ENCODE results near the gene KISS1. TPM values are rescaled to one million over a fixed set of nuclear protein-coding genes. Genes with fewer than 3 reads are reported as not detected.

The KISS1 gene
- polyA plus RNA-seq, 1 donor from 2014 or later = not detected

DNA sequence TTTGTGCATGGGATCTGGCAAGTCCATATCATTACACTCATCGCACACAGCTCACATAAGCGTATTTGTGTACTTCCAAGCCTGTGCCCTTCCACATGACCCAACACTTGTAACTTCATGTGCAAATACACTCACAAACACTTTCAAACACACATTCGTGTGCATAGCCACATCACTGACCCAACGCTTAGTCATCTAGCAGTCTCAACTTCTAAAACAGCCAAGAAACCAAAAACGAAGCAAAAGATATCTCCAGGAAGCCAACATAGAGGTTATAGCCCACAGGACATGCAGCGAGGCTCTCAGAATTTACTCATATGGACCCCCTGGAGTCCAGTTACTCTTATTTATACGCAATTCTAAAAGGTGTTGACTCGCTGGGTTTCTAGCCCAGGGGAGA lies 28.4 kb upstream of the KISS1 start:
- no peaks in the 10 kb centered on the region for H3K9me3 ChIP-seq (ENCODE audit: low read length)
- no peaks in the 10 kb centered on the region for H4K20me1 ChIP-seq (ENCODE audit: insufficient read depth)
- H3K9me2 ChIP-seq (ENCODE audit: insufficient read depth, low read length) = no peaks in the 10 kb centered on the region
- no peak overlapping the region for H3K4me3 ChIP-seq (ENCODE audit: low read length)
- H3K27ac ChIP-seq (ENCODE audit: low read length) = no peak overlapping the region
- H3K36me3 ChIP-seq (ENCODE audit: insufficient read depth, low read length) = peaks cover 26% of the 10 kb centered on the region
- no peak overlapping the region for H2AFZ ChIP-seq (ENCODE audit: low read depth, low read length)
- no peaks in the 10 kb centered on the region for H3K79me2 ChIP-seq (replicated peaks; ENCODE audit: insufficient read depth, low read length)
- no peak for TF ChIP-seq POLR2AphosphoS5 (IDR thresholded peaks at IDR 0.05)
- TF ChIP-seq, protein P1, sequence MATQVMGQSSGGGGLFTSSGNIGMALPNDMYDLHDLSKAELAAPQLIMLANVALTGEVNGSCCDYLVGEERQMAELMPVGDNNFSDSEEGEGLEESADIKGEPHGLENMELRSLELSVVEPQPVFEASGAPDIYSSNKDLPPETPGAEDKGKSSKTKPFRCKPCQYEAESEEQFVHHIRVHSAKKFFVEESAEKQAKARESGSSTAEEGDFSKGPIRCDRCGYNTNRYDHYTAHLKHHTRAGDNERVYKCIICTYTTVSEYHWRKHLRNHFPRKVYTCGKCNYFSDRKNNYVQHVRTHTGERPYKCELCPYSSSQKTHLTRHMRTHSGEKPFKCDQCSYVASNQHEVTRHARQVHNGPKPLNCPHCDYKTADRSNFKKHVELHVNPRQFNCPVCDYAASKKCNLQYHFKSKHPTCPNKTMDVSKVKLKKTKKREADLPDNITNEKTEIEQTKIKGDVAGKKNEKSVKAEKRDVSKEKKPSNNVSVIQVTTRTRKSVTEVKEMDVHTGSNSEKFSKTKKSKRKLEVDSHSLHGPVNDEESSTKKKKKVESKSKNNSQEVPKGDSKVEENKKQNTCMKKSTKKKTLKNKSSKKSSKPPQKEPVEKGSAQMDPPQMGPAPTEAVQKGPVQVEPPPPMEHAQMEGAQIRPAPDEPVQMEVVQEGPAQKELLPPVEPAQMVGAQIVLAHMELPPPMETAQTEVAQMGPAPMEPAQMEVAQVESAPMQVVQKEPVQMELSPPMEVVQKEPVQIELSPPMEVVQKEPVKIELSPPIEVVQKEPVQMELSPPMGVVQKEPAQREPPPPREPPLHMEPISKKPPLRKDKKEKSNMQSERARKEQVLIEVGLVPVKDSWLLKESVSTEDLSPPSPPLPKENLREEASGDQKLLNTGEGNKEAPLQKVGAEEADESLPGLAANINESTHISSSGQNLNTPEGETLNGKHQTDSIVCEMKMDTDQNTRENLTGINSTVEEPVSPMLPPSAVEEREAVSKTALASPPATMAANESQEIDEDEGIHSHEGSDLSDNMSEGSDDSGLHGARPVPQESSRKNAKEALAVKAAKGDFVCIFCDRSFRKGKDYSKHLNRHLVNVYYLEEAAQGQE (IDR thresholded peaks at IDR 0.05; ENCODE audit: borderline replicate concordance) = no peak
- TF ChIP-seq EZH2 (IDR thresholded peaks at IDR 0.05; ENCODE audit: borderline replicate concordance, insufficient read depth, low read length, poor library complexity, severe bottlenecking) = no peak
- TF ChIP-seq EP300 (conservative IDR thresholded peaks at IDR 0.05; ENCODE audit: poor library complexity, severe bottlenecking) = no peak
- TF ChIP-seq TAF1 (IDR thresholded peaks at IDR 0.05; ENCODE audit: low read depth) = no peak
- TF ChIP-seq, protein P2, sequence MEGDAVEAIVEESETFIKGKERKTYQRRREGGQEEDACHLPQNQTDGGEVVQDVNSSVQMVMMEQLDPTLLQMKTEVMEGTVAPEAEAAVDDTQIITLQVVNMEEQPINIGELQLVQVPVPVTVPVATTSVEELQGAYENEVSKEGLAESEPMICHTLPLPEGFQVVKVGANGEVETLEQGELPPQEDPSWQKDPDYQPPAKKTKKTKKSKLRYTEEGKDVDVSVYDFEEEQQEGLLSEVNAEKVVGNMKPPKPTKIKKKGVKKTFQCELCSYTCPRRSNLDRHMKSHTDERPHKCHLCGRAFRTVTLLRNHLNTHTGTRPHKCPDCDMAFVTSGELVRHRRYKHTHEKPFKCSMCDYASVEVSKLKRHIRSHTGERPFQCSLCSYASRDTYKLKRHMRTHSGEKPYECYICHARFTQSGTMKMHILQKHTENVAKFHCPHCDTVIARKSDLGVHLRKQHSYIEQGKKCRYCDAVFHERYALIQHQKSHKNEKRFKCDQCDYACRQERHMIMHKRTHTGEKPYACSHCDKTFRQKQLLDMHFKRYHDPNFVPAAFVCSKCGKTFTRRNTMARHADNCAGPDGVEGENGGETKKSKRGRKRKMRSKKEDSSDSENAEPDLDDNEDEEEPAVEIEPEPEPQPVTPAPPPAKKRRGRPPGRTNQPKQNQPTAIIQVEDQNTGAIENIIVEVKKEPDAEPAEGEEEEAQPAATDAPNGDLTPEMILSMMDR (IDR thresholded peaks at IDR 0.05; ENCODE audit: poor library complexity, severe bottlenecking) = no peak
- no peak for TF ChIP-seq MXI1 (conservative IDR thresholded peaks at IDR 0.05; ENCODE audit: poor library complexity, severe bottlenecking)
- no peak for TF ChIP-seq RAD21 (conservative IDR thresholded peaks at IDR 0.05)
- no peak for TF ChIP-seq SMC3 (conservative IDR thresholded peaks at IDR 0.05; ENCODE audit: poor library complexity)
- no peak overlapping the region for H3K9ac ChIP-seq (ENCODE audit: low read length)
- no peaks in the 10 kb centered on the region for H3K27me3 ChIP-seq (ENCODE audit: insufficient read depth, low read depth, low read length)
- H3K4me2 ChIP-seq (ENCODE audit: low read length) = no peak overlapping the region
- no peaks in the 10 kb centered on the region for H3F3A ChIP-seq (ENCODE audit: insufficient read depth, low read length, poor library complexity, severe bottlenecking)

DNA sequence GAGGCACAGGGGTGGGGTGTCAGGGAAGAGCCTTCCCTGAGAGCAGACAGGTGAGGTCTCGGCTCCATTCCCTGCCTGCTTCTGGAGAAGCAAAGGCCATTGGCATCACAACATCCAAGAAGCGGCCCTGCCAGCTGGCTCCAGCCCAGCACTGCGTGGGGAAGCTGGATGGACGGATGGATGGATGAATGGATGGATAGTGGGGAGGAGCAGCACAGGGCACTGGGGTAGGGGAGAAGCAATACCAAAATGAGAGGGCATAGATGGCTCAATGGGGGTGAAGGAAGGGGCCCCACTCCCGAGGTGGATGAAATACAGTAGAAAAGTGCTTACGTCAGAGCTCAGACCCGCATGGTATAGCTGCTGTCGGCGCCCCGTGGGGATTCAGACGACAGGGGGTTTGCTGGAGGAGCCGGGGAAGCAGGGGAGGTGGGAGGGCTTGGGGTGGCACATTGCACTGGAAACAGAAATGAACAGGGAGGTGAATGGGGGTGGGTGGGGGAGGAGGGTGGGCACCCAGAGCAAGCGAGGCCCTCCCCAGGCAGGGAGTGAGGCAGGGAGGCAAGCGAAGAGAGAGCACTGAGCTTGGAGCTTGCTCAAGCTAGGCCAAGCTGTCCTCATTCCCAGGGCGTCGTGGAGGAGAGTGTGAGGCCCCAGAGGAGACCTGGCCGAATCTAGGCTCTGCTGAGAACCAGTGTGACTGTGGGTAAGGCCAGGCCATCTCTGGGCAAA lies 27.0 kb upstream of the KISS1 start:
- Histone ChIP-seq H4K20me1 (ENCODE audit: insufficient read depth) (no peaks in the 10 kb centered on the region), H3K4me3 (ENCODE audit: low read length) (no peak overlapping the region), H3K27ac (ENCODE audit: low read length) (no peak overlapping the region), H3K36me3 (ENCODE audit: insufficient read depth, low read length) (peaks cover 12% of the 10 kb centered on the region), H3K79me2 (replicated peaks; ENCODE audit: insufficient read depth, low read length) (no peaks in the 10 kb centered on the region), H3K9me3 (ENCODE audit: low read length) (no peaks in the 10 kb centered on the region), H3K27me3 (ENCODE audit: insufficient read depth, low read depth, low read length) (no peaks in the 10 kb centered on the region), H3F3A (ENCODE audit: insufficient read depth, low read length, poor library complexity, severe bottlenecking) (no peaks in the 10 kb centered on the region), H2AFZ (ENCODE audit: low read depth, low read length) (no peak overlapping the region), H3K9me2 (ENCODE audit: insufficient read depth, low read length) (no peaks in the 10 kb centered on the region), H3K9ac (ENCODE audit: low read length) (no peak overlapping the region), H3K4me2 (ENCODE audit: low read length) (no peak overlapping the region)
- TF ChIP-seq POLR2AphosphoS5 (IDR thresholded peaks at IDR 0.05) = no peak
- TF ChIP-seq RAD21 (conservative IDR thresholded peaks at IDR 0.05) = no peak
- TF ChIP-seq SMC3 (conservative IDR thresholded peaks at IDR 0.05; ENCODE audit: poor library complexity) = no peak
- no peak for TF ChIP-seq TAF1 (IDR thresholded peaks at IDR 0.05; ENCODE audit: low read depth)
- TF ChIP-seq MXI1 (conservative IDR thresholded peaks at IDR 0.05; ENCODE audit: poor library complexity, severe bottlenecking) = no peak
- TF ChIP-seq EZH2 (IDR thresholded peaks at IDR 0.05; ENCODE audit: borderline replicate concordance, insufficient read depth, low read length, poor library complexity, severe bottlenecking) = no peak
- TF ChIP-seq, protein P2 (IDR thresholded peaks at IDR 0.05; ENCODE audit: poor library complexity, severe bottlenecking) = no peak
- TF ChIP-seq, protein P1 (IDR thresholded peaks at IDR 0.05; ENCODE audit: borderline replicate concordance) = no peak
- TF ChIP-seq EP300 (conservative IDR thresholded peaks at IDR 0.05; ENCODE audit: poor library complexity, severe bottlenecking) = no peak

Data from neural cell (in vitro differentiated cells).